Inflammatory macrophage treated with lipopolysaccharide for 4 hours (primary cell): ENCODE data around the gene PNPLA7.

Source experiments
- DNase-seq: peaks from one replicate; pipeline ENCODE4 v3.0.0-alpha.2; 2020

The PNPLA7 gene

DNA sequence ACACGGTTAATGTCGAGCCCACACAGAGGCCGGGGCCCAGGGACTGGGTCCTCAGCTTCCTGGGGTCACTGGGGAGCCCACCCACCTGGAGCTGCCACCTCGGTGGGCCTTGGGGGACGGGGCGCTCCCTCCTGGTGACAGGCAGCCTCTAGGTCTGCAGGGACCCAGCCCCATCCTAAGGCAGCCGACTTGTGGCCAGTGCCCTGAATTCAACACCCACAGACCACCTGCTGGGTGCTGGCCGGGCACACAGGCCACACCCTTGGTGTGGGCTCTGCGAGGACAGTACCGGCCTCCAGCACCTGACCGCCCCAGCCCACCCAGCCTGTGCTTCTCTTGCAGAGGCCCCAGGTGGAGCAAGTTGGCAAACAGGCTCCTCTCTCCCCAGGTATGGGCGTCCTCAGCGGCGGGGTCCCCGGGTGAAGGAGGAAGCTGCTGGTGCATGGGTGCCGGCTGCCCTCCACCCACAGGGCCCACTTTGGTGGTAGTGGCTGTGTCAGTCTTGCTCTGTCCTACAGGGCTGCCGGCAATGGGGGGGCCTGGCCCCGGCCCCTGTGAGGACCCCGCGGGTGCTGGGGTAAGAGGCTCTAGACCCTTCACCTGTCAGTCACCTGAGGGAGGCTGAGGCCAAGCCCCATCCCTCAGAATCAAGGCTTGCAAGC lies 117.4 kb downstream of the PNPLA7 start:
- no peak for DNase-seq

DNA sequence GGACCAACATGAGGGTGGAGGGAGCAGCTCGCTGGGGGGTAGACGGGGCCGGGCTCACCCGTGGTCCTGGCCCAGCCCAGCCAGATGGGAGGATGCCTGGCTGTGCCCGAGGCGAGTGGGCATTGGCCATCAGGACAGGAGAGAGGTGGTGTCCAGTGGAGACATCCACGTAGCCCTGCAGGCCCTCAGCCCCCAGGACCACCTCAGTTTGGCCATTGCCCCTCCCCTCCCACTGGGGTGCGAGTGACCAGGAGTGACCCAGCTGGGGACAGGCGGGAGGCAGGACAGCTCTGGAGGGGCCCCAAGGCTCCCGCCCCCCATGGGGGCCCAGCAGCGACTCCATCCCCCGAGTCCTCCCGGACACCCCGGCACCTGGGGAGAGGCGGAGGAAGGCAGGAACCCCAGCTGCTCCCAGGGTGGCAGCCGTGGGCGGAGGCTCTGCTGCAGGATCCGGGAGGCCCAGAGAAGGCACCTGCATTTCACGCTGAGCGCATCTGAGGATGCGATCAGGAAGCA lies 118.7 kb downstream of the PNPLA7 start:
- no peak for DNase-seq

DNA sequence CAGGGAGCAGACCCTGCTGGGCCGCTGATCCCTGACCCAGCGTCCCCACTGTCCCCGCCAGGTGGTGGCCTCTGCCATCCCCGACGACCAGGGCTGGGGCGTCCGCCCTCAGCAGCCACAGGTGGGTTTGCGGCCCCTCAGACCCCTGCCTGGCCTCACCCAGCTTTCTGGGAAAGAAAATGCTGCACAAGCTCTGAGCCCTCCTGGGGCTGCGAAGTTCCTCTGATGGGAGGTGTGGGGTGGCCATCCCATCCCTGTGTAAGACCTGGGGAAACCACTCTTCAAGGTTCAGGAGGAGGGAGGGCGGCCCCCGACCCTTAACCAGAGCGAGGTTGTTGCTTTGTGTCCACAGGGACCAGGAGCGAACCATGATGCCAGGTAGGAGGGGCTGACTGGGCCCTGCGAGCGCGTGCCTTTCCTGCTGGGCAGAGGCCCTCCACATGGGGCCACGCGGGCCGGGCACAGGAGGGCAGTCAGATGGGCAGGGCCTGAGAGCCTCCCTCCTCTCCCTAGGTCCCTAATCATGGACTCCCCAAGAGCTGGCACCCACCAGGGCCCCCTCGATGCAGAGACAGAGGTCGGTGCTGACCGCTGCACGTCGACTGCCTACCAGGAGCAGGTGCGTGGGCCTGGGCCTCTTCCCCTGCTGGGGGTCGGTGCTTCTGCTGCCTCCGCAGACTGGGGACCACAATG lies 119.3 kb downstream of the PNPLA7 start:
- DNase-seq = no peak

DNA sequence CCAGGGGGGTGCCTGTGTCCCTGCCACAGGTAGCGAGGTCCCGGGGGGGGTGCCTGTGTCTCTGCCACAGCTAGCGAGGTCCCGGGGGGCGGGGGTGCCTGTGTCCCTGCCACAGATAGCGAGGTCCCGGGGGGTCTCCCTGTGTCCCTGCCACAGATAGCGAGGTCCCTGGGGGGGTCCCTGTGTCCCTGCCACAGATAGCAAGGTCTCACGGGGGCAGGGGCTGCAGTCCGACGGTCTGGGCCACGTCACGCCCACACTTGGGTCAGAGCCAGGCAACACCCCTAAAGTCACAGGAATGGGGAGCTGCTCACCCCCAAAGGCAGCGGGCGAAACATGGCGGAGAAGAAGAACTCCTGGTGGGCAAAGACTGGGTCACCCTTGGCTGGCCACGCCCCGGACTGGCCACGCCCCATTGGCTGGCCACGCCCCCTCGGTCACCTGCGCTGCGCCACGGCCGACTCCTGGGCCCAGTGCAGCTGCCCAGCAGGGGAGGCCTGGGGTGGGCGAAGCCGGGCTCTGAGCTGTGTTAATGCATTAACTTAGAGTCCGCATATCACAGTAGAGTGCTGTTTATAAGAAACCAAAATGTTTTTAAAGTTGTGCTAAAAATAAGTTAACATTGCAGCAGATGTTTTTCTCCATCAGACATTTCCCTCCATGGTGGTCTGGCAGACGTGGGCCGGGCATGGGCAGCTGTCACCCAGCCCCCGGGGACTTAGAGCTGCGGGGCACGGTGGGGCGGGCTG lies 120.1 kb downstream of the PNPLA7 start:
- DNase-seq = no peak

DNA sequence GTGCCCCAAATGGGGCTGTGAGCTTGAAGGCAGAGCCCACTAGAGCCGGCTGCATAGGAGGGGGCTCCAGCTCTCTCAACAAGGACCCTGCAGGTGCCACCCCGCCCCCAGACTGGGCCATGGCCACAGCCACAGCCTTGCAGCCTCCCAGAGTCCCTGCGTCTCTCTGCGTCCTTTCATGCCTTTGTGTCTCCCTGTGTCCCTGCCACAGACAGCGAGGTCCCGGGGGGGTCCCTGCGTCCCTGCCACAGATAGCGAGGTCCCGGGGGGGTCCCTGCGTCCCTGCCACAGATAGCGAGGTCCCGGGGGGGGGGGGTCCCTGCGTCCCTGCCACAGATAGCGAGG lies 120.7 kb downstream of the PNPLA7 start:
- DNase-seq = no peak

DNA sequence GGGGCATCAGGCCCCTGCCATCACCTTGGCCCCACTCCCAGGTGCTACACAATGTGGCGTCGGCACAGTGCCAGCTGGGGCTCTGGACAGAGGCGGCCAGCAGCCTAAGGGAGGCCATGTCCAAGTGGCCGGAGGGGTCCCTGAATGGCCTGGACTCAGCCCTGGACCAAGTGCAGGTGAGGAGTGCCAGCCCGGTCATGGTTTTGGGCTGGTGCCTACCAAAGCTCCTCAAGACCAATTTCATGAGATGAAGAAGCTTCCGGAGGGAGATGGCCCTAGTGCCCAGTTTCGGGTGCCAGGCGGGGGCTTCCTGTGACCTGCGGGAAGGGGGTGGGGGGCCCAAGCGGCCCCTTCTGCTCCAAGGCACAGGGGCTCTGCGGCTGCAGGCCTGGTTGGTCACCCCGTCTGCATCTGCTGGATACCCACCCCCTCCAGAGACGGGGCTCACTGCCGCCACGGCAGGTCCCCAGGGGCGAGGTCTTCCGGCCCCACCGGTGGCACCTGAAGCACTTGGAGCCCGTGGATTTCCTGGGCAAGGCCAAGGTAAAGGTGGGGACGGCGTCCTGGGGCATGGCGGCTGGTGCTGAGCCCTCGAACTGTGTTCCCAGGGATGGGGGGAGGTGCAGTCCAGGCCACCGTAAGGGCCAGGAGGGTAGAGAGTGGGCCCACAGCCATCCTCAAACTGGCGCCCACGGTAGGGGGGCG lies 121.2 kb downstream of the PNPLA7 start:
- DNase-seq = no peak

DNA sequence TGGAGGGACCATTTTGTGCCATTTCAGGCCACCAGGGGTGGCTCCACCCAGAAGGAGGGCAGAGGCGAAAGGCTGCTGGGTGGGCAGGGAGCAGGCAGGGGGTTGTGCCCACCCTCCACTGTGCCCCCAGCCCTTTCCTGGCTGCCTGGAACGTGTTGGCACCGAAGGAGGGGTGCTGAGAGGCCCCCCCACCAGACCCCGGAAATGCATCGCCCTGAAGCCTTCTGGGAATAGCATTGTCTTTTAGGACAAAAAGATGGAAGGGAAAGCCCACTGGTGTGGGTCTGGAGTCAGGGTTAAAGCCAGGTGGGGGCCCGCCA lies 121.9 kb downstream of the PNPLA7 start:
- no peak for DNase-seq

DNA sequence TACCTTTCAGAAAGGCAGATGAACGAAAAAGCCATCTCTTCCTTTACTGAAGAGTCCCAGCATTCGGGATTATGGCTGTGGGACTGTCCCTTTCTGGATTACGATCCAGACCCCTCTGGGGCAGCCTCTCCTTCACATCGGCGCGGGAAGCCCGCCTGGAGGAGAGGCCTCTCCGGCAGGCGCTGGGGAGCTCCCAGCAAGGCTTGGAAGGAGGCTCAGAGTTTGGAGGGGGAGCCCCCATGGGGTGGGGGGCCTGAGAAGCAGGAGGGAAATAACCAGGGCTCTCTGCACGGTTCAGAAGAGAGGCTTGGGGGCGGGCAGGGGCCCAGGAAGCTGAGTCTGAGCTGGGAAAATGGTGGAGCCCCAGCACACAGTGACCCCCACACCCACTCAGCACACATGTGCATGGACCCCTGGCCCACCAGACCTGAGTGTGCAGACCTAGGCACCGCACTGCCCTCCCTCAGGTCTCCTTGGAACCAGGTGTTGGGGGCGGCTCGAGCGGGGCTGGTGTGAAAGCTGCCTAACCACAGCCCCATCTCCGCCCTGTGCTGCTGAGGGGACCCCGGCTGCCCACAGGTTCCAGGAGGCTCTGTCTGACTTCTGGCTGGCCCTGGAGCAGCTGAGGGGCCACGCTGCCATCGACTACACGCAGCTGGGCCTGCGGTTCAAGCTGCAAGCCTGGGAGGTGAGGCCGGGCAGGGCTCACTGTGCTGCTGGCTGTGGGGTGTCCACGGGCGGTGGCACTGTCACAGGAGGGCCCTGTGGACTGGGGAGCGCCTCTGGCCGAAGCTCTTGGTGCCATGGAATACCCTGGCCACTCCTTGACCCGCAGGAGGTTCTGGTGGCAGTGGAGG lies 122.5 kb downstream of the PNPLA7 start:
- no peak for DNase-seq

DNA sequence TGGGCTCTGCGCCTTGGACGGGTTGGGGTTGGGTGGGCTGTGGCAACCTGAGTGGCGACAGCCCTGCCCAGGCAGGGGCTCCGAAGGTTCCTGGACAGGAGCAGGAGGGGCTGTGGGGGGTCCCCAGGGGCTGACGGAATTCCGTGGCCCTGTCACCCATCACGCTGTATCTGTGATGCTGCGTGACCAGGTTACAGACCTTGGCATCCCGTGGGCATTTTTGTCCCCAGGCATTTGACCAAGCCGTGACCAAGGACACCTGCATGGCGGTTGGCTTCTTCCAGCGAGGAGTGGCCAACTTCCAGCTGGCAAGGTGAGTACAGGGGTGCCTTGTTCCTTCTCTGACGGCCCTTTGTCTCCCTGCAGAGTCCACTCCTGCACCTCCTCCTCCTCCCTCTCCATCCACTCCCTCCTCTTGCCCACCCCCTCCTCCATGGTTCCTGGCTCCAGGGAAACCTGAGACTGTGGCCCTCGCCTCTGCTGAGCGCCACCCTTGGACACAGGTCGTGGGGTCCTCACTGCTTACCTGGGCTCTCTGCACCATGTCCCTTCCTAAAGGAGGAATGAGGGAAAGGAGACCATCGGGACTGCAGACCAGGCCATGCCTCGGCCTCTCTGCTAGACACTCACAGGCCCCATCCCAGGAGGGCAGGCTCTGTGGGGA lies 124.1 kb downstream of the PNPLA7 start:
- DNase-seq = no peak

DNA sequence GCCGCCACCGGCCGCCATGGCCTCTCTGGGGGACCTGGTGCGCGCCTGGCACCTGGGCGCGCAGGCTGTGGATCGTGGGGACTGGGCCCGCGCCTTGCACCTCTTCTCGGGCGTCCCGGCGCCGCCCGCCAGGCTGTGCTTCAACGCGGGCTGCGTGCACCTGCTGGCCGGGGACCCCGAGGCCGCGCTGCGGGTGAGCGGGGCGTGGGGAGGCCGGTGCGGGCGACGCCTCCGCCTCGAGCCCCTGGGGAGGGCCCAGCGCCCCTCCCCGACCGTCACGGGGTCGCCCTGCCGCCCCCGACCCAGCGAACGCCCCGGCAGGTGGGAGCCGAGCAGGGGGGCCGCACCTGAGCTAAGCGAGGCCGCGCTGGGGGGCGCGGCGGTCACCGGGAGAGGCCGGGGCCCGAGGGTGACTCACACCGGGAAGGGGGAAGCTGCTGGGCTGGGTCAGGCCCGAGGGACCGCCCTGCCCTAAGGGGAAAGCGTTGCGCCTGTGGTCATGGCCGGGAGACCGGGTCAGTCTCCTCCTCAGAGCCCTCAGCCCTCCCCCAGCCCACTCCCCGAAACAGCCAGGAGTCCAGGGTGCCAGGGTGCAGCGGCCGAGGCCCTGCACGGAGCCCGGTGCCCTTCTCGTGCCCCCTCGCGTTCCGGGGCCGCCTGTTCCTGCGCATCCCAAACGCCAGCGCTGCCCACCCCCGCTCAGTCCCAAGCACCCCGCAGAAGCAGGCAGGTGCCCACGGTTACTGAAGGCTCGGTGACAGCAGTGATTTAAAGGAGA lies 126.5 kb downstream of the PNPLA7 start:
- peak; percentile 47 for DNase-seq

DNA sequence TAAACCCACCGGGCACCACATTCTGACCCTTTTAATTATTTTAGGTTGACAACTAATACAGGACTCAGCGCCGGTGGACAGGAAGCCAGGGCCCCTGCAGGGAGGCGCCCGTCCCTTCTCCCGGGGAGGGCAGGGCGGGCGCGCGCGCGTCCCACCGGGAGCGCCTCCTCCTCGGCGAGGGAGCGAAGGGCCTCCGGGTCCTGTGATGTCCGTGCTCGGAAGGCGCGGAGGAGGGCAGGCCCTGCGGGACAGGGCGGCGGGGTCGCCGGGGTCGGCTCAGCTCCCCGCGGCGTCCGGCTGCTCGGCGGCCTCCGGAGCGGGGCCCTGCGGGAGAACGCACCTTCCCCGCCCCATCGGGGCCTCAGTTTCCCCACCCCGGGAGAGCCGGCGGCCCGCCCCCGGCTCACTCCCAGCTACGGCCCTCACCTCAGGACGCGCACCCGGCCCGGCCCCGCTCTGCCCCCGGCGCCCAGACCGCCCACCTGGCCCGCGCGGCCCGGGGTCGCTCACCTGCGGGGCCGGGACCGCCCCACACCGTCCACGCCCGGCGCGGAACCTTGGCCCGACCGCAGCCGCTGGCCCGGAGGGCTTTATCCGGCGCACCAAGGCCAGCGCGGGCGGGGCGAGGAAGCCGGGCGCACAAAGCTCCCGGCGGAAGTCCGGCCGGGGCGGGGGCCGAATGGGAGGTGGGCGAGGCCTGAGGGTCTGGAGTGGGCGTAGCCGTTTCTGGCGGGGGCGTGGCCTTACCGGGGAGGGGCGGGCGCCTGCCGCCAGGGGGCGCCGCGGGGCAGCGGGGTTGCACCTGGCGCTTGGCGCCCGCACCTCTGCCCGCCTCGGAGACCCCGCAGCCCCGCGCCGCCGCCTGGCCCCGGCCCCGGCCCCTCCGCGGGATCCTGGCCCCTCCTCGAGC lies 127.3 kb downstream of the PNPLA7 start, which contains the start of the genes EXD3 and NOXA1:
TSS of gene EXD3 (minus strand) at position 559 of the 910 bp plus-strand sequence. CDS start 27,805 bp downstream, outside the sequence.
TSS of gene NOXA1 (plus strand) at position 790 of the 910 bp plus-strand sequence. CDS start 137 bp downstream, outside the sequence.
- DNase-seq = peak; percentile 96

DNA sequence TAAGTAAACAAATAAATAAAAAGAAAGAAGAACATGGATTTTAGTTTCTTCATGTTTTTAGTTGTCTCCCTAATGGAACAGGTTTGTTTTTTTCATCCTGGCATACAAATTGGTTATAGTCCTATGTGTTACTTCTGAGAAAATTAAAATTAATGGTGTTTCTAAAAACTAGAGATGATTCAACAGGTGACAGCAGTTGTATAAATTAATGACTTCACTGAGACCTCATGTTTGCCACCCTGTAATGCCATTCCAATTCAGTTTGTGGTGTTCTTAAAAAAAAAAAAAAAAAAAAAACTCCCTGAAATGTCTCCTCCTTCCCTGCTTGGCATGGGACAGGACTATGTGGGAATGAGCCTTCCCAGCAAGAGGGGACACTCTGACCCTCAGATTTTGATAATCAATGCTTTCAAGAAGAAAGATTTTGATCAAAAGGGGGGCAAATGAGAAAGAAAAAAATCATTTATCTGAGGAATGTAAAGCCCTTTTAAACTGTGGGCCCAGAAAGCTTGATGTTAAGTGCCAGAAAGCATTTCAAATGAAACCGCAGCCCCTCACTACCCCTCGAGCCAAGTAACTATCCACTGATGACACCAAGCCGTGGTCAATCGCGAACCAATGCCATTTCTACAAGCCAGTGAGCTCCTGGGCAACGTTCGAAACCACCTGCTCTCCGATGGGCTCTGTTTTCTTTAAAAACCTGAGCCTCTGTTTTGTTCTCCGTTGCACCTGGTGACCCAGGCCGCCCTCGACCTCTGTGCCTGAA lies 128.2 kb downstream of the PNPLA7 start:
- no peak for DNase-seq

DNA sequence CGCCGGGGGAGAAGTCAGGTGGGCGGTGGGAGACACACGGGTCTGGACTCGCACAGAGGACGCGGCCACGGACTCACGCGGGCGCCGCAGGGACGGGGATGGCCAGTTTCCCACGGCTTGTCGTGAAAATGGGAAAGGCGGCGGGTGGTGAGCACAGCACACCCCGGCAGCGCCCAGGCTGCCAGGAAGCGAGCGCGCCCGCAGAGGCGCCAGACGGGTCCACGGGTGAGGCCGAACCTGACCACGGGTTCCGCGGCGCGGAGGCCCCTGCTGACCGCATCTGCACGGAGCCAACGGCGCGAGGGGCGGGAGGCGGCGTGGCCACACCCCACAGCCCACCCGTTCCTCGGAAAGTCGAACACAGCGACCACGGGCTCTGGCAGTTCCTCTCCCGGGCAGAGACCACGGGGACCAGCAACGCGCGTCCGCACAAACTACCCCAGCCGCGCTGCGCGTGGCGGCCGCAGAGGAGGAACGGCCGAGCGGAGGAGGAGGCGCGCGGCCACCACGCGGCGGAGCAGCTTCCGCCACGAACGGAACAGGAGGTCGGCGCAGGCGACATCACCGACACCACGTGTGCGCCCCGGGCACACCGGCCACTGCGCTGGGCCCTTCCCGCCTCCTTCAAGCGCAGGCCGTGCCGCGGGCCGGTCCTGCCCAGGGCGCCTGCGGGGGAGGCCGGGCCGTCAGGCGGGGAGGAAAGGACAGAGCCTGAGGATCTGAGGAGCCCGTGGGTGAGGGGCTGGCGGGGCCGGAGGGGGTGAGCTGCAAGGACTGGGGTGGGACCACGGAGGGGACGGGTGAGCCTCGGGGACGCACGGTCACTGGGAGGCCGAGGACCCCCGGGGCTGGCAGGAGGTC lies 132.8 kb downstream of the PNPLA7 start:
- DNase-seq = peak; percentile 3

DNA sequence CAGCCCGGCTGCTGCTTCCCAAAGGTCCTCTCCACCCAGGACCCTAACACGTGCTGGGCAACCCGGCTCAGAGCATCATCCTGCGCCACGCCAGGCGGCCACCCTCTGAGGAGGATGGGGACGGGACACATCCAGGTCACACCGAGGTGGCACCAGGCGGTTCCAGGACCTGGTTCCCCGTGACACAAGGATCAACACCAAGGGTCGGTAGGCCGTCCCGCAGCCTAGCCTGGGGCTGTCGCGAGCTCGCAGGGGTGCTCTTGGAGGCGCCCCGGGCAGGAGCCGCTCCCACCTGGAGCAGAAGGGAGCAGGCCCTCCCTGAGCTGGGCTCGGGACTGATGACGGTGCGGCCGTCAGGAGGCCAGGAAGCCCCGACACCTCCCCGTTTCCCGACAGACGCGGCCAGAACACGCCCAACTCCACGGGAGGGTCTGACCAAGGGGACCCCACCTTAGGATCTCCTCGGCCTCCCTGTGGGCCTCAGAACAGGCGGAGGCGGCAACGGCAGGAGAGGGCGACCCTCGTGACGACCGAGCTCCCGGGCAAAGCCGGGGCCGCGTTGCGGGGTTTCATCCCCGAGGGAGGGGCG lies 133.5 kb downstream of the PNPLA7 start:
- no peak for DNase-seq

DNA sequence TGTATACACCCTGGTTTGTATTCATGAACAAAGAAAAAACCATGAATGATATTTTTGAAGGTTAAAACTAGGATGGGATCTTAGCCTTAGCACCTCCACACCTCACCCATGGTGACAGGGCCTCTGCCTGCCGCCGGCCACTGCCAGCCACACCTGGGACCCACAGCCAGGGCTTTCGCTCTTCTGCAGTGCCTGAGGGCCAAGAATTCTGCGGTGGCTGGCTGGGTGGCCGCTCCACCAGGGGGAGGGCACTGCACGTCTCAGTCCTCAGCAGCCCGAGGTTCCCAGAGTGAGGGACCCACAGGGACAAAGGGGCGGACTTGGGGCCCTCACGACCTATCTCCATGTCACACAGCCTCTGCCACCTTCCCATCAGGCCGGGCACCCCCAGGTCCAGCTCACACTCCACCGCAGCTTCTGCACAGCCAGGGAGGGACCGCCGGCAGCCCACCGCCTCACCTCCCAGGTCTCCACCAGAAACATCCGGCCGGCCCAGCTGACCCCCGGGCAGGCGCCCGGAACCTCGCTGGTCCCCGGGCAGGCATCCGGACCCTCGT lies 134.1 kb downstream of the PNPLA7 start:
- DNase-seq = no peak

DNA sequence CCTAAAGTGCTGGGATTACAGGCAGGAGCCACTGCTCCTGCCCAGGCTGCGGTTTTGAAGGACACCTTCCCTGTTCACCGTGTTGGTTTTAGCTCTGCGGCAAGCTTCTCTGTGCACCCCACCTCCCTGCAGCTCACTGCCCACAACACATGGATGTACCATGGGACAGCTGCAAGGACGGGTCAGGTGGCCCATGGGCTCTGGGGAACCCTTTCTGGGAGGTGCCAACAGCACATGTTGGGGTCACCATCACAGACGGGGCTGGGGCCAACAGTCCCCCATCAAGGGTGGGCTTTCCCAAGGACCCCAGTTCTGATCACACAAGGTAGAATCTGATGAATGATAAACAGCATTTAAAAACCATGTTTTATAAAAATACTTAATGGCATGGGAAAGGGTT lies 134.8 kb downstream of the PNPLA7 start:
- DNase-seq = no peak

DNA sequence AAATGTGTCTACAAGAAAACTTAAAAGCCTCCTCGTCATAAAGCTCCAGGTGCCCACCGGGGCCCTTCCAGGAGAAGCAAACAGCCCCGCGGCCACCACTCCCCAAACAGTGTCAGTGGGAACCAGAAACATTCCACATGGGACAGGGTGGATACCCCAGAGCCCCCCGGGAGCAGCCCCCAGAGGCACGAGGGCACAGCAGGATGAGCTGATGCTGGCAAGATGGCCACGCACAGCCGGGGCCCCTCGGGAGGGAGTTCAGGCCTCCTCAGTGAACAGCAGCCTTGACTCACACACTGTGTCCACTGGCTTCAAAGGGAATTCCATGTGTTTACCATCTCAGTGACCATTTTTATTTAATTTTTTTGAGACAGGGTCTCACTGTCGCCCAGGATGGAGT lies 137.8 kb downstream of the PNPLA7 start:
- no peak for DNase-seq
